GM21367 (cell line): ENCODE results near the gene RRBP1.

ENCODE experiments used
- ATAC-seq: cut with Tn5 transposase; IDR thresholded peaks from one replicate; pipeline ENCODE4 v1.9.1; 2021; ENCODE audit not compliant: unreplicated experiment

The RRBP1 gene

DNA sequence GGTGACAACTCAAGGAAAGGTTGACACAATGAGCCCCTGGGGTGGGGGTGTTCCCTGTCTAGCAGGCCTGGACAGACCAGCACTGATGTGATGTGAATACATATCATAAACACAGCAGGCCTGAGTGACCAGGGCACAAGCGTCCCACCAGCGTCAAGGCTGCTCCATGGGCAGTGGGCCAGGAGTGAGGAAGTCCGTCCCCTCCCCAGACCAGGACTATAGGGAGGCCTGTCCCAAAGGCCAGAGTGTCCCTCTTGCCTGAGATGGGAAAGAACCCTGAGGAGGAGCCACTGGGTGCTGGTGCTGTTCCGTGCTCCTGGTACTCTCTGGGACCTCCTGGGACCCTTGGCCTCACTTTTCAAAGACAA lies 44.6 kb downstream of the RRBP1 start:
- no peak for ATAC-seq

DNA sequence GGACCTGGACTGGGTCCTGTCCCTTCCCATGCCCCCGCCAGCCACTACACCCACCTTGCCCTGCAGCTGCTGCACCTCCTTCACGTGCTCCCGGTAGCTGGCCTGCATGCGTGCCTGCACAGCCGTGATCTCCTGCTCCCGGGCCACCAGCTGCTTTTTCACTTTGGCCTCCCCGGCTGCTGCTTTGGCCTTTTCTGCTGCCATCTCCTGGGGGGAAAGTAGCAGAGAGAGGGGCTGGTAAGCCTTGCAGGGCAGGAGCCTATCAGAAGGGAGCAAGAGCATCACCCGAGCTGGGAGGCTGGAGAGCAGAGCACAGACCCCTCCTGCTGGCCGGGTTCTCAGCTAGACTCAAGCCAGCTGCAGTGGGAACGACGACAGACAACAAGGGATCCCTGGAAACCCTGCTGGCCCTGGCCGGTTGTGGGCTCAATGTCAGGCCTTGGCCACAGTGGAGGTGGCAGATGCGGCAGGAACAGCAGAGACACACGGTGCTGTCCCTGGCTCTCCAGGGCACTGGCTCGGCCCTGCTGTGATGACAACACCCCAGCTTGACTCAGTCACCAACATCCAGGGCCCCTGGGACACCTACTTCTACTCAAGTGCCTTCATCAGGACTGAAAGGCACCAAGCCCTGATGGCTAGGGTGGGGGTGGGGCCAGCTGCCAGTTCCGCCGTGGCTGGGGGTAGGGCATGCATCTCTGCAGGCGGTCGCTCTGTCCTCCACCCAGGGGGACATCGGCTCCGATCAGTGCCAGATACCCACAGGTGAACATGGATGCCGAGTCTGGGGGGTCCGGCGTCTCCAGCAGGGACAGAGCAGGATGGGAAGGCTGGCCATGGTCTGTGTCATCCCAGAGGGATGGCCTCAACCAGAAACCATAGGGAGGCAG lies 45.3 kb downstream of the RRBP1 start:
- no peak for ATAC-seq

DNA sequence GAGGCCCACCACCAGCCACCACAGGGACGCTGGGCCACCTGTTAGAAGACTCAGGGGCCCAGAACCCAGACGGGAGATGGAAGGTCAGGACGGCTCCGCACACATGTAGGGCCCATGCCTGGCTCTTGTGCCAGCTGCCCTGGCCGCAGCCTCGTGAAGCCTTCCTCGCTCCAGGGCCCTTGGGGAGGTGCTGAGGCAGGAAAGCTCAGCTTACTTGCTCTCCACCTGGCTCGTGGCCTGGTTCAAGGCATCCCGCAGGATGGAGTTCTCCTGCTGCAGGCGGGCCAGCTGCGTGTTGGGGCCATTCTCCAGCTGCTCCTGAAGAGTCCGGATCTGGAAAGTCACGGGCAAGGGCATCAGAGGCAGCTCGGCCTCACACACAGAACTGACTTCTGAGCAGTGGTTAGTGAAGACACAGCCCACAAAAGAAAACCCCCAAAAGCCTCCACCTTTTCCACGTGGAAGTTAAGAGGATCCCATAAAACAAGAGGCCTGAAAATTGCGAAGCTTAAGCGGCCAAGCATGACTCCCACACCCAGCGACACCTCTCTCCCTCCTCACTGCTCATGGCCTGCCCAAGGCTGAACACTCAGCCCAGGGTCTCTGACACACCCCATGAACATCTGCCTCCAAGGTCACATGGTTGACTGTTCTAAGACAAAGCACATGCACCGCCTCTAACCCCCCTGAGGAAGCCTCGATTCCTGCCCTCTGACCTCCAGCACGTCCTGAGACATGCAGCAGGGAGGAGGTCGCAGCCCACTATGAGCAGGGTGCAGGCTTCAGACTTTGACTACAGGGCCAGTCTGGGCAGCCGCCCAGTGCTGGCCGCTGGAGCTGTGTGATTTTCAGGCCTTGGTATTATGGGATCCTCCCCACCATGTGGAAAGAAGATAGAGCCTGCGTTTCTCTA lies 46.5 kb downstream of the RRBP1 start:
- ATAC-seq, result no peak

DNA sequence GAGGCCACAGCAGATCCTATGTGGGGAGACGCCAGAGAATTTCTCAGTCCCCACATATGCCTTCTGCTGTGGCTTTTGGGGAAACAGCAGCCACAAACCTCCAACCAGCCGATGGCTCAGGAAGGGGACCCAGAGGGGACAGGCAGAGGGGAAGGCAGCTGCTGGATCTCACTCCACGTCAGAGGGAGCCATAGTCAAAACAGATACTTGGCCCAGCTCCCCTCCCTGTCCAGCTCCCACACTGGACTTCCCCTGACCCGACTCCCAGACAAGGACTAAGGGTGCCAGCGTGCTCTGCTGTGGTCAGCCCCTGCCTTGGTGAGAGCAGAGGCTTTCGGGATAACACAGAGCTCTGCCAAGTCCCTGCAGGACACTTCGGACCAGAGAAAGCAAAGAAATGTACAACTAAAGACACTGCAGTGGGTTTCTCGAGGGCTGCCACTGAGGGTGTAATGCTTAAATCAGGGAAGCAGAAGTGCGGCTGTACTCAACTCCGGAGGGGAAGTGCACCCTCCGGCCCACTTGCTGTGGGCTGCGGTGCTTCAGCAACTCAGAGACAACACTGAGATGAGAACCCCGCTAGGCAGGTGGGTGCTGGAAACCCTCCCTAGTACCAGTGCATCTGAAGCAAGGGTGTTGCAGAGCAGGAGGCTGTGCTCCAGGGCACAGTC lies 47.2 kb downstream of the RRBP1 start:
- no peak for ATAC-seq

DNA sequence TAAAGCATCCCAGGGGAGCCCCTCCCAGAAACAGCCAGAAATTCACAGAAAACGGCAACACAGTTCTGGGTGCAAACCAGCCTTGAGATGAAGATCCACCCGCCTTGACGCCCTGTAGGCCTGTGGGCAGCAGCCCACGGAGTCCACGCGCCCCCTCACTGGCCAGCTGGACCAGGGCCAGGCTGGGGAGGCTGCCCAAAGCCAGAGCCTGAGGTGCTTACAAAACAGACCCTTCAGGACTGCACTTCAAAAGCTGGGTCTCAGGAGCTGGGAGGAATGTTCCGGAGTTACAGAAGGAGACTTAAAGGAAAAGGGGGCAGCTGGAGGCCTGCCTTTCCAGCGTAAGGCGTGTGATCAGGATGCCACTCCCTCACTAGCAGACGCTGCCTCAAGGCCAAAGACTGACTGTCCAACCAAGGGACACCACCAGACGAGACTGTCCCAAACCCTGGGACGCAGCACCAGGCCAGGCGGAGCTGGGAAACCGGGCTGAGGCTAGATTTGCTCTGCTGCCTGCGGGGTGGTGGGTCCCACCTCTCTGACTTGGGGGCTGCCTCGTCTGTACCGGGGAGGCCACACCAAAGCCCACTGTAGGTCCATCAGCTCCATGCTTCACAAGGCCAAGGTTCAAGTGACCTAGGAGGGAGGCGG lies 48.1 kb downstream of the RRBP1 start:
- ATAC-seq, result no peak

DNA sequence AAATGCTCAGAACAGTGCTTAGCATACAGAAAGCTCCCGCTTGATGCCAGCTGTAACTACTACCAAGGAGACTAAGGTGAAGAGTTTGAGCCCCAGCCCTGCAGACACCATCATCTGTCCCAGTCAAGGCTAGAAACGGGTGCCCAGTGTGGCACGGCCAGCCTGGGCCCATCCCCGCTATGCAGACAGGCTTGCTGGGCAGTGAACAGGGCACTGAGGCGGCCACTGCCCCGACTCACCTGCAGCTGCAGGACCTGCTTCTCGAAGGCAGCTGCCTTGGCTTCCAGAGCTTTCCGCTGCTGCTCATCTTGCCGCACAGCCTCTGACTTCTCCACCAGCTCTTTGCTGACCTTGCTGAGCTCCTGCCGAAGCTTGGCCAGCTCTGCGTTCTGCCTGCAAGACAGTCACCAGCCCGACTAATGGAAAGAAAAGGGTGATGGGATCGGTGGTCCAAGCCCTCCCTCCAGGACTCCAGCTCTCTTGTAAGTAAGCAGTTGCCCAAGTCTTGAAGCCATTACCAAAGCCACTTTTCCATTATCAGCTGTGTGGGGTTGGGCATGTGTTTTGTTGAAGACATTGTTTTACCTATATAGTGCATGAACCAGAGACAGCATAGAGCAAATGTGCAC lies 48.7 kb downstream of the RRBP1 start:
- no peak for ATAC-seq

DNA sequence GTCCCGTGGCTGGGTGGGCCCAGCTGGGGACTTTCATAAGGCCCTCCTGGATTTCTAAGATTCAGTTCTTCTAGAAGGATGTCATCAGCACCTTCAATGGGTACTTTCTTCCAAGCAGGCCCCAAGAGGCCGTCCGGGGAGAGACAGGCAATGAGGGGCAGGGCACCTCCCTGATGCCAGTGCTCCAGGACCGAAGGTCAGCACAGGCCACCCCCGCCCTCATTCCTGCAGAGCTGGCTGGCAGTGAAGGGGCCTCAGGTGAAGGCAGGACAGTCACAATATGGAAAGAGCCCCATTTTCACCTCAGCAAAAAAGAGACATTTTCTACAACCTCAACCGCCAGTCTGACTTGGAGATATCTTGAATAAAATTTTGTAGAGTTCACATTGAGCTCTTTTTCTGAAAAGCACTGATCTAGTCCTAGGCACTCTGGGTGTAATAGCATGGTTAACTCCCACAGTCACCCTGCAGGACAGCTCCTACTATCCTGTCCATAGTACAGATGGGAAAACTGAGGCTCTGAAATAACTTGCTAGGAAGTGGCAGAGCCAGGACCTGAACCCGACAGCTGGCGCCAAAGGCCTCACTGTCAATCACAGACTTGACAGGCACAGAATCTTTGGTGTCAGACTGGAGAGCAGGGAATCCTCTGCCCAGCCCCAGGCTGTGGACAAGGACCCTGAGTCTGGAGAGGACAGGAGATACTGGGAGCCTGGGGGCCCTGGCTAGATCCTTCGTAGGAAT lies 50.3 kb downstream of the RRBP1 start:
- ATAC-seq, result no peak

DNA sequence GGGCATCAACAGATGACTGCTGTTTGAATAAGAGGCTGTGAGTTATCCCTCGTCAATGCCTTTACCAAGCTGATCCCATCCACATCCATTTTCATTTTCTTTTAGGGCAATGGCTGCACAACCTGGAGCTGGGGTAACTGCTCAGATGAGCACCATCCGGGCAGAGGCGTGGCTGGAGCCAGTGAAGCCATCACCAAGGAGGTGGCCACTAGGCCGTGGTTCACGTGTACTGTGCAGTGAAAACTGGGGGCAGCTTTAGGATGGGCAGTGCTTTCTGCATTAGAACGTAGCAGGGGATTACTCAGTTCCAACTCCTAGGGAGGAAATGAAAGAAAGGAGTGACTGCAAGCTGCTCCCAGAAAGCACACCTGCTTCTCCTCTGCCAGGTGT lies 51.2 kb downstream of the RRBP1 start:
- no peak for ATAC-seq

DNA sequence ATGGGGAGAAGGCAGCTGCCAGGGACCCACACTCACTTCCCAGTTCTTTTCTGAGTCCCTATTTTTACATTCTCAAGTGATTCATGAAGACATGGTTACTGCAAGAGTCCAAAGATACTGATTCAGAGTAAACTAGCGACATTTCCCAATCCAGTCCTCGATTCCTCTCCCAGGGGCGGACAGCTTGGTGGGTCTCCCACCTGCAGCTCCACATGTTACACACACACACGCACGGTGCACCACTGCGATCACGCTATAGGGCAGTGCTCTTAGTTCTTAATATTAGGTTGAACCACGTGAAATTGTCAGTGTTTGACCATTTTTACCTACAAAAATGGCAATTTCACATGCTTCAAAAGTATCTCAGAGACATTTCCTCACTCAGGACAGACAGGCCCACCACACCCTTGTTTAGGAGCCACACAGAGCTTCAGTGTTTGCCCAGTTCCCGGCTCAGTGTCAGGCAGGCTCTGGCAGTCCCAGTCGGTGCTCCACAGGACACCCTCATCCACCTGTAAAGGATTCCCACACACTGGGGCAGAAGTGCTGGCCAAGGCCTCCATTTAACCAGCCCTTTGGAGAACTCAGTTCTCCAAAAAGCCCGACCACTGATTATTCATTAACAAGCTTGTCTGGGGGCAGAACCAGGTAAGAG lies 51.8 kb downstream of the RRBP1 start:
- ATAC-seq, result no peak

DNA sequence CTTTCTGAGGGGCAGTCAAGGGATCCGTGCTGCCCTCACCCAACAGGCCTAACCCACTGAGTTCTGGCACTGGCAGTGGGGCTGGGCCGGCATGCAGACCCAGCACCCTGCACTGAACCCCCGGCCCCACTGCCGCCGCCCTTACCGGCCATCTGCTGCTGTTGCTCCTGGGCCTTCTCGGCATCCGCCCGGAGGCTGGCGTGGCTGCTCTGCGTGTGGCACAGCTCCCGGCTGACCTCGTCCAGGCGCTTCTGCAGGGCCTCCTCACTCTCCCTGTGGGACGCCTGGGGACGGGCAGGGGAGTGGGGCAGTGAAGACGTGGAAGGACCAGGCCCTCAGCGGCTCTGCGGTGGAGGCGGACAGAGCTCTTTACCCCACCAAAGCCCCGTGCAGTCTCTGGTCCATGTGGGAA lies 52.4 kb downstream of the RRBP1 start:
- no peak for ATAC-seq

DNA sequence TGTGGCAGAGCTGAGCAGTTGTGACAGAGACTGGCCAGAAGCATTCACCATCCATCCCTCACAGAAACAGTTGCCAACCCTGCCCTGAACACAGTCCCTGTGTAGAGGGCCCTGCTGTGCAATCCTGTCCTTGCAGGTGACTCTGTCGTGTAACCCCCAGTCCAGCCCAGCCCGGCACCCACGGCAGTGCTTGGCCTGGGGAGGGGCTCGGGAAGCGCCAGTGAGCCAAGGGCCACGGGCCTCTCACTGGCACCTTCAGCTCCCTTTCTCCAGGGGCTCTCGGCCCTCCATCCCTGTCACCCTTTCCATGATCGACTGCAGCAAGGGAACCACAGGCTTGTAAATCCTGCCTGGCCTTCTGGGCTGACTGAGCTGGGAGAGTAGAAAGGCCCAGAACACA lies 53.0 kb downstream of the RRBP1 start:
- ATAC-seq, result no peak

DNA sequence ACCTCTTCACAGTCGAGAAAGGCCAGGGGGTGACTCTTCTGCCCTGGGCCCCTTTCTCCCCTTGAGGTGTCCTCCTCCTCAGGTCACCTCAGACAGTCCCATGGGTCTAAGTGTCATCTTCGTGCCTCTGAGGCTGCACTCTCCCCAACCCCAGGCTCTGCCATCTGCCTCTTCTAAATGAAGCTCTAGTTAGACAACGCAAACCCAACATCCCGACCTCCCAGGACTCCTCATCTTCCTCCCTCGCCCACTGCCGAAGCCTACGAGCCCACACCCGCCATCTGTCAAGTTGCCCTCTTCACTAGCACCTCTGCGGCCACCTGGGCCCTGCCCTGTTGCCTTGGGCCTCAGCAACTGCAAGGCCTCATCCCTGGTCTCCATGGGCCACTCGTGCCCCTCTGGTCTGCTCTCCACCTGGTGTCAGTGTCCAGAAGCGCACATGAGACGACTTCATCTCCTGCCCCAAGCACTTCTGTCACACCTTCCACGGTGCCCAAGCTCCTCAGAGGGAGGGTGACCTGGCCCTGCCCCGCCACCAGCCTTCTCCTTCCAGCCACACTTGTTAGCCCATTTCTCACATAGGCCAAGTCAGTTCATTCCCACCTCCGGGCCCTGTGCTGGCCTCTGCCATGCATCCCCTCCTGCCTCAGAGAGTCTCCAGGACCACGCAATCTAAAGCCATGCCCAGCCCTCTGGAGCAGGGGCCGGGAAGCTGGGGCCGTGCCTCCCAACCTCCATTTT lies 53.8 kb downstream of the RRBP1 start:
- ATAC-seq, result no peak

DNA sequence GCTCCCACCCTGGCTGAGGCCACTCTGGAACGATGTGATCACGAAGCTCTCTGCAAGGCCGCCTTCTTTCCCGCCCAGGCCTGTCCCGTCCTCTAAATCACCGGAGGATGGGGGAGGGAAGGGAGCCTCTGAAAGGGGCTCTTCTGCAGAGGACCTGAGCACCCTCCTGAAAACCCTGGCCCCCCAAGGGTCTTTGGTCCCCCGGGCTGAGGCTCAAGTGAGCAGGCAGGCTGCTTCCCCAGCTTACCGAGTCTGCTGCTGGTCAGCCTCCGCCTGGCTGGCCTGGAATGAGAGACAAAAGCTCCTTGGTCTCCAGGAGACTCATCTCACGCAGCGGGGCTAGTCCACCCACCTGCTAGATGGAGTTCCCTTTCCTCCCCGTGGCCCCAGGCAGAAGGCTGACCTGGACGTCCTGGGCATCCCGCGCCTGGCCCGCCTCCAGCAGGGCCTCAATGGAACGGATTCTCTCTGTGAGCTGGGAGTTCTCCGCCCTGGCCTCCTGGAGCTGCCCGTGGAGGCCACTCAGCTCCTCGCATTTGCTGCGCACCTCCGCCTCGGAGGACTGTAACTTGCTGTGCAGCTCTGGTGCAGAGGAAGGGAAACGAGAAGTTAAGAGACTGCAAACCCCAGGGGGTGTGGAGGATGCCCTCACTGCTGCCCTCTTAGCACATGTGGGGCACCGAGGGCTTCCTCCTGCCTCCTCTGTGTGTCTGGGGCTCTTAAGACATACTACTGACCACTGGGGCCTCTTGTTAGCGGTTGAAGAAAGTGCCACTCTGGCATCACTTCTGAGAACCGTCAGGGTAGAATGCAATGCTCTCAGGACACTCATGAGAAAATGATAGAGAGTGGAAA lies 54.7 kb downstream of the RRBP1 start:
- no peak for ATAC-seq

DNA sequence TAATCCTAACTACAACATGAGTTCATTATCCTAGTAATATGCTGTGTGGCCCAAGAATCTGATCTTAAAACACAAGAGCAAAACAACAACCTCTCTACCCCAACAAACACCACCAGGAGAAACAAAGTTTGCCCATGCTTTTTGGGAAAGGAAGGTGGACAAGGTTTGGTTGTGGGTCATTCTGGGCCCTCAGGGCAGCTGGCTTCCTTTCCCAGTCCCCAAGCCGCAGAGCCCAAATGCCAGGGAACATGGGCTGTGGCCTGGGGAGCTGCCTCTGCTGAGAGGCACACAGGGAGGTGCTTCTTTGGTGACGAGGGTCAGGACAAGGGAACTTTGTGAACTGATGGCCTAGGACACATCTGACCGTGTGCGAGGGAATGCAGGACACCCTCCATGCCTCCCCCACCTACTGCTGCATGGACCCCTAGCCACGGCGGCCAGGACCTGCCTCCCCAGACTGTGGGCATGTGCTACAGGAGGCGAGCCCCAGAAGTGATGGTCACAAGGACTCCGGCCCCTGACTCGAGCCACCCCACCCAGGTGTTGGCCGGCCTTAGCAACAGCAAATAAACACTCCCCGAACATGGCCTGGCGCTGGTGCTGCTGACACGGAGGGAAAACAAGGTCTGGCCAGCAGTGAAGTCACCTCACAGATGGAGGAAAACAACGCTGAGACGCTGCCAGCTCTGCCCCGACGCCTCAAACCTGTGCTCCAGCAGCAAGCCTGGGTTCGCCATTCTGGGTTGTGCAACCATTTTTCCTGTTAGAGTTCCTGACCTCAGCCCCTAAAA lies 55.6 kb downstream of the RRBP1 start:
- no peak for ATAC-seq

DNA sequence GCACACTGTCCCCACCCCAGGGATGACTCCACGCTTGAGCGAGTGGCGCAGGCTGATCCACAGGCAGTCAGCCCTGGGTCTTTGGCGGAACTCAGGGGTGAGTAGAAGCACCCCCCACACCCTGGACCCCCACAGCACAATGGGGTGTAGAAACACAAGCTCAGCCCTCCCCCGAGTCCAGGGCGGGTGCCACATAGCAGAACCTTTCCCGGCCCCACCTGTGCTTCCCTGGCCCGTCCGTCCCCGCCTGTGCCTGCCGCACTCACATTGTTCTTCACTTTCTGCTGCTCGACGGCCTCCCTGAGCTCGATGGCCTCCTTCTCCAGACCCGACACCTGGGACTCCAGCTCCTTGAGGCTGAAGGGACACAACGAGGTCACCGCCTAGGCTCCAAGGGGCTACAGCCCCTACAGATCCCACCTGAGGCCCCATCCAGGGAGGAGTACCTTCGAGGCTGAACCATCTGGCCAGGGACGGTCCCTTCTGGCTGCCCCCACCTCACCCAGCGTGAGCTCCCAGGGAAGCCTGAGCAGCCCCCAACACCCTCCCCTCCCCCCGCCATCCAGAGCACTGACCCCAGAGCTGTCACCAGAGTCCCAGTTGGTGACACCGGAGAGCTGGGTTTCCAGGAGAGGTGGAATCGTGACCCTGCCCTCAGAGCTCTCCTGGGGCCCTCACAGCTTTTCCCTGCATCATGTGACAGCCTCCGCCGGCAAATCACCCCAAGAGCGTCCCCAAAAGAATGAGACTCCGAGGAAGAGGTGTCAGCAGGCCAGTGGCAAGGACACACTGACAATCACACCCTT lies 56.6 kb downstream of the RRBP1 start:
- ATAC-seq, result no peak

DNA sequence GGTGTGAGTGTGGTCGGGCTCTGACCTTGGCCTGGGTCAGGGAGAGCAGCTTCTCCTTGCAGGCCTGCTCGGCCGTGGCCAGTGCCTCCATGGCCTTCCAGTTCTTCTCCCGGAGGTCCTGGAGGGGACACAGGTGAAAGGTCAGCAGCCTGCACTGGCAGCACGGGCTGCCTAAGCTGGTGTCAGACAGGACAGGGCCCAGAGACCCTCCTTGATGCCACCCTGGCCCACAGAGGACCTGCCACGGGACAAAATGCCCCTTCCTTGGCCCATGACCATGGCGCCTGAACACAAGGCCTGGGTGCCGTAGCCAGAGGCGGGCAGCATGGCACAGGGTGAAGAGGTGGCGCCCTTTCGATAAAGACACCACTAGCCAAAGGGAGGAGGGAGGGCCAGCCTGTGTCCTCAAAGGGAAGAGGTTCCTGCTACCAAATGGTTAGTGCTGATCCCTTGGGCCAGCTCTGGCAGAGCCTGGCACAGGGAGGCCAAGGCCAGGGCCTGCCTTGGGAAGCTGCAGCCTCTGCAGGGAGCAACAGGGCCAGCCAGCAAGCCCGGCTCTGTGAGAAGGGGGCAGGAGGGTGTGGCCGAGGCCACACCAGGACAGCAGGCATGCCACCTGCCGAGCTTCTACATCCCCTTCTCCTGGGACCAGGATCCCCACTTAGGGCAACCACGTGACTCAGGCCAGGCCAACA lies 57.3 kb downstream of the RRBP1 start:
- ATAC-seq, result no peak
